Measurements from ENCODE around the gene RARA.

The RARA gene

DNA sequence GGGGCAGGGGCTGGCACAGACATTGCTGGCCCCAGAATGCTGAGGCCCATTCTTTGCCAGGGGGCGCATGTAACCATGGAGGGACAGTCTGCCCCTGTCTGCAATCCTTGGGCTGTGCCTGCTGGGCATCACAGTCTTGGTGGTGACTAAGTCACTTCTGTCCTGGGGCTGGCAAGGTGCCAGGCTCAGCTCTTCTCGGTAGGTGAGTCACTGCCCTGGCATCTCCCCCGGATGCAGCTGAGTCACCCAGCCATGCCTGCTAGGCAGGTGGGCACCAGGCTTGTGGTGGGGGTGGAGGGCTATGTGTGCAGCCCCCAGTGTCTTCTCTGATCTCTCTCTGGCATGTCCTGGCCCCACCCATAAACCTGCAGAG, 5.6 kb downstream of the RARA start (continued):
- no peak for TF ChIP-seq EGR2 (tag by site-specific recombination; IDR thresholded peaks at IDR 0.05; ENCODE audit: low read depth)
- peak; percentile 60 for TF ChIP-seq ZFHX2 (tag by site-specific recombination; conservative IDR thresholded peaks at IDR 0.05)
- no peak for TF ChIP-seq ZNF221 (tag by site-specific recombination; IDR thresholded peaks at IDR 0.05; ENCODE audit: borderline replicate concordance)
- TF ChIP-seq ZNF10 (tag by site-specific recombination; IDR thresholded peaks at IDR 0.05) = 0 out of 2 replicates have a peak, but pooled peaks have one; percentile 32
- peak; percentile 74 for TF ChIP-seq ZNF677 (tag by site-specific recombination; IDR thresholded peaks at IDR 0.05)
- TF ChIP-seq, protein P1, sequence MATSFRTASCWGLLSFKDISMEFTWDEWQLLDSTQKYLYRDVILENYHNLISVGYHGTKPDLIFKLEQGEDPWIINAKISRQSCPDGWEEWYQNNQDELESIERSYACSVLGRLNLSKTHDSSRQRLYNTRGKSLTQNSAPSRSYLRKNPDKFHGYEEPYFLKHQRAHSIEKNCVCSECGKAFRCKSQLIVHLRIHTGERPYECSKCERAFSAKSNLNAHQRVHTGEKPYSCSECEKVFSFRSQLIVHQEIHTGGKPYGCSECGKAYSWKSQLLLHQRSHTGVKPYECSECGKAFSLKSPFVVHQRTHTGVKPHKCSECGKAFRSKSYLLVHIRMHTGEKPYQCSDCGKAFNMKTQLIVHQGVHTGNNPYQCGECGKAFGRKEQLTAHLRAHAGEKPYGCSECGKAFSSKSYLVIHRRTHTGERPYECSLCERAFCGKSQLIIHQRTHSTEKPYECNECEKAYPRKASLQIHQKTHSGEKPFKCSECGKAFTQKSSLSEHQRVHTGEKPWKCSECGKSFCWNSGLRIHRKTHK (tag by site-specific recombination; IDR thresholded peaks at IDR 0.05) = no peak
- TF ChIP-seq, protein P2, sequence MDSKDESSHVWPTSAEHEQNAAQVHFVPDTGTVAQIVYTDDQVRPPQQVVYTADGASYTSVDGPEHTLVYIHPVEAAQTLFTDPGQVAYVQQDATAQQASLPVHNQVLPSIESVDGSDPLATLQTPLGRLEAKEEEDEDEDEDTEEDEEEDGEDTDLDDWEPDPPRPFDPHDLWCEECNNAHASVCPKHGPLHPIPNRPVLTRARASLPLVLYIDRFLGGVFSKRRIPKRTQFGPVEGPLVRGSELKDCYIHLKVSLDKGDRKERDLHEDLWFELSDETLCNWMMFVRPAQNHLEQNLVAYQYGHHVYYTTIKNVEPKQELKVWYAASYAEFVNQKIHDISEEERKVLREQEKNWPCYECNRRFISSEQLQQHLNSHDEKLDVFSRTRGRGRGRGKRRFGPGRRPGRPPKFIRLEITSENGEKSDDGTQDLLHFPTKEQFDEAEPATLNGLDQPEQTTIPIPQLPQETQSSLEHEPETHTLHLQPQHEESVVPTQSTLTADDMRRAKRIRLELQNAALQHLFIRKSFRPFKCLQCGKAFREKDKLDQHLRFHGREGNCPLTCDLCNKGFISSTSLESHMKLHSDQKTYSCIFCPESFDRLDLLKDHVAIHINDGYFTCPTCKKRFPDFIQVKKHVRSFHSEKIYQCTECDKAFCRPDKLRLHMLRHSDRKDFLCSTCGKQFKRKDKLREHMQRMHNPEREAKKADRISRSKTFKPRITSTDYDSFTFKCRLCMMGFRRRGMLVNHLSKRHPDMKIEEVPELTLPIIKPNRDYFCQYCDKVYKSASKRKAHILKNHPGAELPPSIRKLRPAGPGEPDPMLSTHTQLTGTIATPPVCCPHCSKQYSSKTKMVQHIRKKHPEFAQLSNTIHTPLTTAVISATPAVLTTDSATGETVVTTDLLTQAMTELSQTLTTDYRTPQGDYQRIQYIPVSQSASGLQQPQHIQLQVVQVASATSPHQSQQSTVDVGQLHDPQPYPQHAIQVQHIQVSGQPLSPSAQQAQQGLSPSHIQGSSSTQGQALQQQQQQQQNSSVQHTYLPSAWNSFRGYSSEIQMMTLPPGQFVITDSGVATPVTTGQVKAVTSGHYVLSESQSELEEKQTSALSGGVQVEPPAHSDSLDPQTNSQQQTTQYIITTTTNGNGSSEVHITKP (tag by site-specific recombination; IDR thresholded peaks at IDR 0.05) = peak; percentile 76
- TF ChIP-seq, protein P3, sequence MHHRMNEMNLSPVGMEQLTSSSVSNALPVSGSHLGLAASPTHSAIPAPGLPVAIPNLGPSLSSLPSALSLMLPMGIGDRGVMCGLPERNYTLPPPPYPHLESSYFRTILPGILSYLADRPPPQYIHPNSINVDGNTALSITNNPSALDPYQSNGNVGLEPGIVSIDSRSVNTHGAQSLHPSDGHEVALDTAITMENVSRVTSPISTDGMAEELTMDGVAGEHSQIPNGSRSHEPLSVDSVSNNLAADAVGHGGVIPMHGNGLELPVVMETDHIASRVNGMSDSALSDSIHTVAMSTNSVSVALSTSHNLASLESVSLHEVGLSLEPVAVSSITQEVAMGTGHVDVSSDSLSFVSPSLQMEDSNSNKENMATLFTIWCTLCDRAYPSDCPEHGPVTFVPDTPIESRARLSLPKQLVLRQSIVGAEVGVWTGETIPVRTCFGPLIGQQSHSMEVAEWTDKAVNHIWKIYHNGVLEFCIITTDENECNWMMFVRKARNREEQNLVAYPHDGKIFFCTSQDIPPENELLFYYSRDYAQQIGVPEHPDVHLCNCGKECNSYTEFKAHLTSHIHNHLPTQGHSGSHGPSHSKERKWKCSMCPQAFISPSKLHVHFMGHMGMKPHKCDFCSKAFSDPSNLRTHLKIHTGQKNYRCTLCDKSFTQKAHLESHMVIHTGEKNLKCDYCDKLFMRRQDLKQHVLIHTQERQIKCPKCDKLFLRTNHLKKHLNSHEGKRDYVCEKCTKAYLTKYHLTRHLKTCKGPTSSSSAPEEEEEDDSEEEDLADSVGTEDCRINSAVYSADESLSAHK (tag by site-specific recombination; IDR thresholded peaks at IDR 0.05) = no peak
- no peak for TF ChIP-seq ZNF654 (tag by site-specific recombination; IDR thresholded peaks at IDR 0.05; ENCODE audit: low read depth)
- TF ChIP-seq ZNF548 (tag by site-specific recombination; IDR thresholded peaks at IDR 0.05) = no peak
- TF ChIP-seq, protein P4, sequence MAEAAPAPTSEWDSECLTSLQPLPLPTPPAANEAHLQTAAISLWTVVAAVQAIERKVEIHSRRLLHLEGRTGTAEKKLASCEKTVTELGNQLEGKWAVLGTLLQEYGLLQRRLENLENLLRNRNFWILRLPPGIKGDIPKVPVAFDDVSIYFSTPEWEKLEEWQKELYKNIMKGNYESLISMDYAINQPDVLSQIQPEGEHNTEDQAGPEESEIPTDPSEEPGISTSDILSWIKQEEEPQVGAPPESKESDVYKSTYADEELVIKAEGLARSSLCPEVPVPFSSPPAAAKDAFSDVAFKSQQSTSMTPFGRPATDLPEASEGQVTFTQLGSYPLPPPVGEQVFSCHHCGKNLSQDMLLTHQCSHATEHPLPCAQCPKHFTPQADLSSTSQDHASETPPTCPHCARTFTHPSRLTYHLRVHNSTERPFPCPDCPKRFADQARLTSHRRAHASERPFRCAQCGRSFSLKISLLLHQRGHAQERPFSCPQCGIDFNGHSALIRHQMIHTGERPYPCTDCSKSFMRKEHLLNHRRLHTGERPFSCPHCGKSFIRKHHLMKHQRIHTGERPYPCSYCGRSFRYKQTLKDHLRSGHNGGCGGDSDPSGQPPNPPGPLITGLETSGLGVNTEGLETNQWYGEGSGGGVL (tag by site-specific recombination; IDR thresholded peaks at IDR 0.05) = peak; percentile 24
- TF ChIP-seq ZNF426 (tag by site-specific recombination; IDR thresholded peaks at IDR 0.05) = no peak
- TF ChIP-seq, protein P5, sequence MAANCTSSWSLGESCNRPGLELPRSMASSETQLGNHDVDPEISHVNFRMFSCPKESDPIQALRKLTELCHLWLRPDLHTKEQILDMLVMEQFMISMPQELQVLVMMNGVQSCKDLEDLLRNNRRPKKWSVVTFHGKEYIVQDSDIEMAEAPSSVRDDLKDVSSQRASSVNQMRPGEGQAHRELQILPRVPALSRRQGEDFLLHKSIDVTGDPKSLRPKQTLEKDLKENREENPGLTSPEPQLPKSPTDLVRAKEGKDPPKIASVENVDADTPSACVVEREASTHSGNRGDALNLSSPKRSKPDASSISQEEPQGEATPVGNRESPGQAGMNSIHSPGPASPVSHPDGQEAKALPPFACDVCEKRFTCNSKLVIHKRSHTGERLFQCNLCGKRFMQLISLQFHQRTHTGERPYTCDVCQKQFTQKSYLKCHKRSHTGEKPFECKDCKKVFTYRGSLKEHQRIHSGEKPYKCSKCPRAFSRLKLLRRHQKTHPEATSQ (tag by site-specific recombination; IDR thresholded peaks at IDR 0.05) = no peak
- TF ChIP-seq, protein P6, sequence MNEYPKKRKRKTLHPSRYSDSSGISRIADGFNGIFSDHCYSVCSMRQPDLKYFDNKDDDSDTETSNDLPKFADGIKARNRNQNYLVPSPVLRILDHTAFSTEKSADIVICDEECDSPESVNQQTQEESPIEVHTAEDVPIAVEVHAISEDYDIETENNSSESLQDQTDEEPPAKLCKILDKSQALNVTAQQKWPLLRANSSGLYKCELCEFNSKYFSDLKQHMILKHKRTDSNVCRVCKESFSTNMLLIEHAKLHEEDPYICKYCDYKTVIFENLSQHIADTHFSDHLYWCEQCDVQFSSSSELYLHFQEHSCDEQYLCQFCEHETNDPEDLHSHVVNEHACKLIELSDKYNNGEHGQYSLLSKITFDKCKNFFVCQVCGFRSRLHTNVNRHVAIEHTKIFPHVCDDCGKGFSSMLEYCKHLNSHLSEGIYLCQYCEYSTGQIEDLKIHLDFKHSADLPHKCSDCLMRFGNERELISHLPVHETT (tag by site-specific recombination; IDR thresholded peaks at IDR 0.05) = peak; percentile 90
- TF ChIP-seq ZNF600 (tag by site-specific recombination; IDR thresholded peaks at IDR 0.05) = peak; percentile 81
- TF ChIP-seq, protein P7, sequence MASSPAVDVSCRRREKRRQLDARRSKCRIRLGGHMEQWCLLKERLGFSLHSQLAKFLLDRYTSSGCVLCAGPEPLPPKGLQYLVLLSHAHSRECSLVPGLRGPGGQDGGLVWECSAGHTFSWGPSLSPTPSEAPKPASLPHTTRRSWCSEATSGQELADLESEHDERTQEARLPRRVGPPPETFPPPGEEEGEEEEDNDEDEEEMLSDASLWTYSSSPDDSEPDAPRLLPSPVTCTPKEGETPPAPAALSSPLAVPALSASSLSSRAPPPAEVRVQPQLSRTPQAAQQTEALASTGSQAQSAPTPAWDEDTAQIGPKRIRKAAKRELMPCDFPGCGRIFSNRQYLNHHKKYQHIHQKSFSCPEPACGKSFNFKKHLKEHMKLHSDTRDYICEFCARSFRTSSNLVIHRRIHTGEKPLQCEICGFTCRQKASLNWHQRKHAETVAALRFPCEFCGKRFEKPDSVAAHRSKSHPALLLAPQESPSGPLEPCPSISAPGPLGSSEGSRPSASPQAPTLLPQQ (tag by site-specific recombination; IDR thresholded peaks at IDR 0.05) = peak; percentile 86
- TF ChIP-seq ZFP3 (tag by site-specific recombination; IDR thresholded peaks at IDR 0.05; ENCODE audit: low read depth) = no peak
- TF ChIP-seq, protein P8, sequence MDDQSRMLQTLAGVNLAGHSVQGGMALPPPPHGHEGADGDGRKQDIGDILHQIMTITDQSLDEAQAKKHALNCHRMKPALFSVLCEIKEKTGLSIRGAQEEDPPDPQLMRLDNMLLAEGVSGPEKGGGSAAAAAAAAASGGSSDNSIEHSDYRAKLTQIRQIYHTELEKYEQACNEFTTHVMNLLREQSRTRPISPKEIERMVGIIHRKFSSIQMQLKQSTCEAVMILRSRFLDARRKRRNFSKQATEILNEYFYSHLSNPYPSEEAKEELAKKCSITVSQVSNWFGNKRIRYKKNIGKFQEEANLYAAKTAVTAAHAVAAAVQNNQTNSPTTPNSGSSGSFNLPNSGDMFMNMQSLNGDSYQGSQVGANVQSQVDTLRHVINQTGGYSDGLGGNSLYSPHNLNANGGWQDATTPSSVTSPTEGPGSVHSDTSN (CRISPR knock-in tag; IDR thresholded peaks at IDR 0.05) = no peak
- TF ChIP-seq ZNF48 (tag by site-specific recombination; IDR thresholded peaks at IDR 0.05) = no peak
- TF ChIP-seq, protein P9, sequence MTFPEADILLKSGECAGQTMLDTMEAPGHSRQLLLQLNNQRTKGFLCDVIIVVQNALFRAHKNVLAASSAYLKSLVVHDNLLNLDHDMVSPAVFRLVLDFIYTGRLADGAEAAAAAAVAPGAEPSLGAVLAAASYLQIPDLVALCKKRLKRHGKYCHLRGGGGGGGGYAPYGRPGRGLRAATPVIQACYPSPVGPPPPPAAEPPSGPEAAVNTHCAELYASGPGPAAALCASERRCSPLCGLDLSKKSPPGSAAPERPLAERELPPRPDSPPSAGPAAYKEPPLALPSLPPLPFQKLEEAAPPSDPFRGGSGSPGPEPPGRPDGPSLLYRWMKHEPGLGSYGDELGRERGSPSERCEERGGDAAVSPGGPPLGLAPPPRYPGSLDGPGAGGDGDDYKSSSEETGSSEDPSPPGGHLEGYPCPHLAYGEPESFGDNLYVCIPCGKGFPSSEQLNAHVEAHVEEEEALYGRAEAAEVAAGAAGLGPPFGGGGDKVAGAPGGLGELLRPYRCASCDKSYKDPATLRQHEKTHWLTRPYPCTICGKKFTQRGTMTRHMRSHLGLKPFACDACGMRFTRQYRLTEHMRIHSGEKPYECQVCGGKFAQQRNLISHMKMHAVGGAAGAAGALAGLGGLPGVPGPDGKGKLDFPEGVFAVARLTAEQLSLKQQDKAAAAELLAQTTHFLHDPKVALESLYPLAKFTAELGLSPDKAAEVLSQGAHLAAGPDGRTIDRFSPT (tag by site-specific recombination; IDR thresholded peaks at IDR 0.05) = peak; percentile 92
- no peak for TF ChIP-seq ZNF785 (tag by site-specific recombination; IDR thresholded peaks at IDR 0.05)
- no peak for TF ChIP-seq ZNF248 (tag by site-specific recombination; IDR thresholded peaks at IDR 0.05)
